HG02571 (cell line): ENCODE measurements around the gene PPM1A.

Experiments
- ATAC-seq: cut with Tn5 transposase; IDR thresholded peaks from one replicate; pipeline ENCODE4 v1.9.1; 2021; ENCODE audit warnings: mild to moderate bottlenecking, moderate library complexity; ENCODE audit not compliant: unreplicated experiment

Gene PPM1A

GRCh38 chr14:60257865-60258264, 8.8 kb downstream of the PPM1A start:
- no peak for ATAC-seq

- no peak for ATAC-seq
These were observed 16.1 kb downstream of the PPM1A start for GRCh38 chr14:60265163-60265562.

- ATAC-seq: no peak
These were observed 17.3 kb downstream of the PPM1A start for GRCh38 chr14:60266021-60266937.

GRCh38 chr14:60272177-60272576, 23.2 kb downstream of the PPM1A start:
- ATAC-seq: no peak

- ATAC-seq: no peak
These were observed 24.9 kb downstream of the PPM1A start for GRCh38 chr14:60273956-60274355.

- no peak for ATAC-seq
These were observed 25.4 kb downstream of the PPM1A start for GRCh38 chr14:60274448-60274847.

GRCh38 chr14:60275932-60276331, 26.9 kb downstream of the PPM1A start:
- ATAC-seq: no peak

GRCh38 chr14:60276347-60276746, 27.3 kb downstream of the PPM1A start:
- ATAC-seq: no peak

GRCh38 chr14:60277605-60278190, 28.7 kb downstream of the PPM1A start:
- ATAC-seq: no peak

- no peak for ATAC-seq
These were observed 29.3 kb downstream of the PPM1A start for GRCh38 chr14:60278350-60278749.

GRCh38 chr14:60287452-60287851, 38.4 kb downstream of the PPM1A start:
- no peak for ATAC-seq

- no peak for ATAC-seq
These were observed 39.3 kb downstream of the PPM1A start for GRCh38 chr14:60288279-60288678.

- no peak for ATAC-seq
These were observed 45.5 kb downstream of the PPM1A start for GRCh38 chr14:60294411-60295069.

GRCh38 chr14:60300019-60300418, 51.0 kb downstream of the PPM1A start:
- no peak for ATAC-seq

- no peak for ATAC-seq
These were observed 52.7 kb downstream of the PPM1A start for GRCh38 chr14:60301685-60302084.

GRCh38 chr14:60302663-60303062, 53.6 kb downstream of the PPM1A start:
- no peak for ATAC-seq

- ATAC-seq: no peak
These were observed 54.7 kb downstream of the PPM1A start for GRCh38 chr14:60303745-60304144.

- no peak for ATAC-seq
These were observed 55.5 kb downstream of the PPM1A start for GRCh38 chr14:60304509-60304908.

- ATAC-seq: no peak
These were observed 61.0 kb downstream of the PPM1A start for GRCh38 chr14:60309867-60310552.

GRCh38 chr14:60311417-60311816, 62.4 kb downstream of the PPM1A start:
- no peak for ATAC-seq

- no peak for ATAC-seq
These were observed 64.1 kb downstream of the PPM1A start for GRCh38 chr14:60313093-60313492.
